ENCODE results near the gene WDPCP. TPM values are rescaled to one million over a fixed set of nuclear protein-coding genes. Genes with fewer than 3 reads are reported as not detected.

Gene WDPCP
- total and polyA plus RNA-seq, 2 donors (not counting 1 experiment from before 2014, with no cell fraction given) = 5.6 to 22.8 TPM

- intact Hi-C loops (cut with micrococcal nuclease) = no loop called here
- Histone ChIP-seq H3K27me3 (replicated peaks in 1 of 4; ENCODE audit: control extremely low read depth in 1 of 4, control insufficient read depth in 3 of 4, insufficient read depth in 4 of 4, low read length in 3 of 4) (no peaks in the 10 kb centered on the region), H3K27ac (ENCODE audit: low read length in 2 of 2) (no peak overlapping the region), H3K9me3 (ENCODE audit: control extremely low read depth in 1 of 3, control insufficient read depth in 2 of 3, insufficient read depth in 1 of 3, low read length in 2 of 3) (no peaks in the 10 kb centered on the region), H2AFZ (ENCODE audit: insufficient read depth, low read depth, low read length, poor library complexity, severe bottlenecking) (no peak overlapping the region), H3K4me1 (ENCODE audit: control insufficient read depth in 2 of 2, insufficient read depth in 2 of 2, low read length in 2 of 2) (no peaks in the 10 kb centered on the region), H3K4me2 (replicated peaks; ENCODE audit: low read depth, low read length, poor library complexity, severe bottlenecking) (no peak overlapping the region), H3K9ac (ENCODE audit: low read length) (no peak overlapping the region), H4K20me1 (ENCODE audit: control insufficient read depth, insufficient read depth, low read length, poor library complexity, severe bottlenecking) (no peaks in the 10 kb centered on the region), H3K79me2 (ENCODE audit: control insufficient read depth, insufficient read depth, low read length) (no peaks in the 10 kb centered on the region), H3K36me3 (replicated peaks in 1 of 2; ENCODE audit: control extremely low read depth in 1 of 2, control insufficient read depth in 1 of 2, extremely low read depth in 1 of 2, insufficient read depth in 2 of 2, low read length in 1 of 2) (no peaks in the 10 kb centered on the region), H3K4me3 (ENCODE audit: control extremely low read depth in 1 of 5, extremely low read depth in 1 of 5, insufficient read depth in 1 of 5, low read depth in 2 of 5, low read length in 4 of 5) (no peak overlapping the region)
- Mint-ChIP-seq H3K27ac (no peak overlapping the region), H3K9me3 (ENCODE audit: insufficient read depth) (no peaks in the 10 kb centered on the region), H3K4me3 (no peak overlapping the region), H3K27me3 (no peaks in the 10 kb centered on the region), H3K4me1 (peaks cover 1% of the 10 kb centered on the region)
- WGBS (ENCODE audit: insufficient coverage) = no CpG with 5 or more reads among the region's 1 CpG
- POLR2A ChIA-PET = no interaction called here
- TF ChIP-seq EZH2 (IDR thresholded peaks at IDR 0.05; ENCODE audit: borderline replicate concordance, insufficient read depth, low read depth, low read length, poor library complexity, severe bottlenecking) (no peak), CTCF (IDR thresholded peaks at IDR 0.05) (no peak)
- ATAC-seq (ENCODE audit: low read depth) (no peak), DNase-seq (no peak)
- CTCF ChIA-PET = no interaction called here
Observed at GRCh38 chr2:63440612-63441011, 147.7 kb downstream of the WDPCP start.

GRCh38 chr2:63438181-63438580 is 150.1 kb downstream of the WDPCP start:
- Mint-ChIP-seq H3K27ac (no peak overlapping the region), H3K4me3 (no peak overlapping the region), H3K9me3 (ENCODE audit: insufficient read depth) (no peaks in the 10 kb centered on the region), H3K27me3 (no peaks in the 10 kb centered on the region), H3K4me1 (peaks cover 1% of the 10 kb centered on the region)
- Histone ChIP-seq H3K4me2 (replicated peaks; ENCODE audit: low read depth, low read length, poor library complexity, severe bottlenecking) (no peak overlapping the region), H3K27ac (ENCODE audit: low read length in 2 of 2) (no peak overlapping the region), H3K36me3 (replicated peaks in 1 of 2; ENCODE audit: control extremely low read depth in 1 of 2, control insufficient read depth in 1 of 2, extremely low read depth in 1 of 2, insufficient read depth in 2 of 2, low read length in 1 of 2) (no peaks in the 10 kb centered on the region), H3K9me3 (ENCODE audit: control extremely low read depth in 1 of 3, control insufficient read depth in 2 of 3, insufficient read depth in 1 of 3, low read length in 2 of 3) (no peaks in the 10 kb centered on the region), H2AFZ (ENCODE audit: insufficient read depth, low read depth, low read length, poor library complexity, severe bottlenecking) (no peak overlapping the region), H3K79me2 (ENCODE audit: control insufficient read depth, insufficient read depth, low read length) (no peaks in the 10 kb centered on the region), H4K20me1 (ENCODE audit: control insufficient read depth, insufficient read depth, low read length, poor library complexity, severe bottlenecking) (no peaks in the 10 kb centered on the region), H3K27me3 (replicated peaks in 1 of 4; ENCODE audit: control extremely low read depth in 1 of 4, control insufficient read depth in 3 of 4, insufficient read depth in 4 of 4, low read length in 3 of 4) (no peaks in the 10 kb centered on the region), H3K4me1 (ENCODE audit: control insufficient read depth in 2 of 2, insufficient read depth in 2 of 2, low read length in 2 of 2) (no peaks in the 10 kb centered on the region), H3K4me3 (ENCODE audit: control extremely low read depth in 1 of 5, extremely low read depth in 1 of 5, insufficient read depth in 1 of 5, low read depth in 2 of 5, low read length in 4 of 5) (no peak overlapping the region), H3K9ac (ENCODE audit: low read length) (no peak overlapping the region)
- no CpG with 5 or more reads among the region's 1 CpG for WGBS (ENCODE audit: insufficient coverage)
- intact Hi-C loops (cut with micrococcal nuclease) = no loop called here
- ATAC-seq (ENCODE audit: low read depth) = no peak
- ChIA-PET POLR2A (no interaction called here), CTCF (no interaction called here)
- TF ChIP-seq CTCF (IDR thresholded peaks at IDR 0.05) (no peak), EZH2 (IDR thresholded peaks at IDR 0.05; ENCODE audit: borderline replicate concordance, insufficient read depth, low read depth, low read length, poor library complexity, severe bottlenecking) (no peak)
- no peak for DNase-seq

Measured in B cell (primary cell).